IMR-90 (cell line): ENCODE measurements around the gene CACNA2D3. TPM values are rescaled to one million over a fixed set of nuclear protein-coding genes. Genes with fewer than 3 reads are reported as not detected.

Experiments
- ATAC-seq: fragments of 200-7000 bp; cut with Tn5 transposase; 2 replicates; pipeline ENCODE4 v1.9.1; 2020; ENCODE audit warnings: low read depth, mild to moderate bottlenecking, moderate library complexity
- BruUV-seq: library from RNA; stranded (reverse); fragments of 400-500 nt; replicated peaks from 2 replicates; lab custom pipeline; 2021; lab: Mats Ljungman, UMichigan
- CTCF ChIA-PET: fragments of 300-600 bp; formaldehyde crosslinking; extraction: SDS; loops from one replicate; lab custom pipeline; 2021; ENCODE audit warnings: antibody characterized with exemption; lab: Yijun Ruan, JAX
- POLR2A ChIA-PET: fragments of 300-600 bp; sonication (Branson Sonifier 250); formaldehyde crosslinking; loops from one replicate; lab custom pipeline; 2022; ENCODE audit warnings: antibody characterized with exemption; ENCODE audit not compliant: unreplicated experiment; lab: Charles Lee
- DNase-seq: peaks from one replicate; pipeline ENCODE4 v3.0.0; 2013
- H2AFZ ChIP-seq: replicated peaks from 2 replicates; pipeline ENCODE3; 2013; ENCODE audit warnings: low read length, mild to moderate bottlenecking; ENCODE audit not compliant: poor library complexity
- H2AK5ac ChIP-seq: 2 replicates; pipeline ENCODE4 v1.6.1; 2013; ENCODE audit warnings: low read depth, low read length, inconsistent platforms
- H2AK9ac ChIP-seq: replicated peaks from 2 replicates; pipeline ENCODE3; 2013; ENCODE audit warnings: mild to moderate bottlenecking, low read depth, low read length, moderate library complexity; ENCODE audit not compliant: poor library complexity
- H2BK120ac ChIP-seq: 2 replicates; pipeline ENCODE4 v1.6.1; 2013; ENCODE audit warnings: low read depth, low read length, inconsistent platforms
- H2BK15ac ChIP-seq: 3 replicates; pipeline ENCODE4 v1.6.1; 2013; ENCODE audit warnings: low read depth, low read length, inconsistent platforms
- H2BK20ac ChIP-seq: 2 replicates; pipeline ENCODE4 v1.6.1; 2013; ENCODE audit warnings: low read depth, mild to moderate bottlenecking, inconsistent platforms, low read length, moderate library complexity
- H2BK5ac ChIP-seq: 2 replicates; pipeline ENCODE4 v1.6.1; 2013; ENCODE audit warnings: mild to moderate bottlenecking, low read depth, low read length, inconsistent platforms; ENCODE audit not compliant: poor library complexity, severe bottlenecking
- H3K14ac ChIP-seq: replicated peaks from 2 replicates; pipeline ENCODE4 v1.6.1; 2013; ENCODE audit warnings: low read depth, low read length, inconsistent platforms
- H3K18ac ChIP-seq: 2 replicates; pipeline ENCODE4 v1.6.1; 2013; ENCODE audit warnings: low read depth, low read length, control low read depth
- H3K23ac ChIP-seq: 2 replicates; pipeline ENCODE4 v1.6.1; 2013; ENCODE audit warnings: low read depth, low read length, inconsistent platforms
- H3K27ac ChIP-seq: 2 replicates; pipeline ENCODE4 v1.5.1; 2013; ENCODE audit warnings: mild to moderate bottlenecking, control low read depth, low read length; ENCODE audit not compliant: insufficient read depth
- H3K27me3 ChIP-seq: 2 replicates; pipeline ENCODE4 v1.6.1; 2013; ENCODE audit warnings: low read length; ENCODE audit not compliant: control insufficient read depth, insufficient read depth
- H3K36me3 ChIP-seq: 2 replicates; pipeline ENCODE4 v1.6.1; 2013; ENCODE audit warnings: low read length, mixed read lengths; ENCODE audit not compliant: control insufficient read depth, insufficient read depth
- H3K4ac ChIP-seq: 2 replicates; pipeline ENCODE4 v1.6.1; 2013; ENCODE audit warnings: low read depth, low read length, inconsistent platforms
- H3K4me1 ChIP-seq: 2 replicates; pipeline ENCODE4 v1.6.1; 2013; ENCODE audit warnings: low read length, mixed read lengths; ENCODE audit not compliant: control insufficient read depth, insufficient read depth
- H3K4me2 ChIP-seq: 2 replicates; pipeline ENCODE4 v1.6.1; 2013; ENCODE audit warnings: low read depth, mild to moderate bottlenecking, control low read depth, low read length, moderate library complexity
- H3K4me3 ChIP-seq: 2 replicates; pipeline ENCODE4 v1.5.1; 2013; ENCODE audit warnings: low read depth, mild to moderate bottlenecking, control low read depth, low read length, moderate library complexity; ENCODE audit not compliant: insufficient read depth
- H3K56ac ChIP-seq: 2 replicates; pipeline ENCODE4 v1.6.1; 2013; ENCODE audit warnings: low read length, inconsistent platforms; ENCODE audit not compliant: insufficient read depth; ENCODE audit errors: extremely low read depth
- H3K79me1 ChIP-seq, 2 experiments: 2 replicates each; pipeline ENCODE4 v1.6.1; 2013; ENCODE audit warnings: low read length in 2 of 2, inconsistent platforms in 1 of 2, low read depth in 1 of 2
- H3K9ac ChIP-seq: 2 replicates; pipeline ENCODE4 v1.6.1; 2013; ENCODE audit warnings: low read depth, low read length, control low read depth
- H3K9me1 ChIP-seq: 2 replicates; pipeline ENCODE4 v1.6.1; 2013; ENCODE audit warnings: low read length, inconsistent platforms; ENCODE audit not compliant: insufficient read depth
- H3K9me3 ChIP-seq: 2 replicates; pipeline ENCODE4 v1.6.1; 2013; ENCODE audit warnings: low read length; ENCODE audit not compliant: control insufficient read depth, insufficient read depth
- H4K20me1 ChIP-seq: 2 replicates; pipeline ENCODE4 v1.6.1; 2013; ENCODE audit warnings: low read length, inconsistent platforms; ENCODE audit not compliant: insufficient read depth
- H4K5ac ChIP-seq: 2 replicates; pipeline ENCODE4 v1.6.1; 2013; ENCODE audit warnings: mild to moderate bottlenecking, low read depth, low read length, control low read depth
- H4K8ac ChIP-seq, 2 experiments: 2 replicates each; pipeline ENCODE4 v1.6.1; 2013; ENCODE audit warnings: low read depth in 2 of 2, low read length in 2 of 2, control low read depth in 1 of 2, inconsistent platforms in 1 of 2
- H4K91ac ChIP-seq: 2 replicates; pipeline ENCODE4 v1.6.1; 2013; ENCODE audit warnings: low read depth, low read length, inconsistent platforms; ENCODE audit not compliant: insufficient read depth
- BHLHE40 ChIP-seq: fragments of 150-350 bp; IDR thresholded peaks from 2 replicates; pipeline ENCODE4 v1.6.1; 2016; ENCODE audit warnings: mild to moderate bottlenecking, low read depth, low read length
- CEBPB ChIP-seq: IDR thresholded peaks from 2 replicates; pipeline ENCODE4 v1.6.1; 2012; ENCODE audit warnings: low read depth, low read length, improper control_type of control experiment
- CHD1 ChIP-seq: IDR thresholded peaks from 2 replicates; pipeline ENCODE4 v1.6.1; 2012; ENCODE audit warnings: low read depth, low read length, improper control_type of control experiment
- ELK1 ChIP-seq: fragments of 150-350 bp; IDR thresholded peaks from 2 replicates; pipeline ENCODE4 v1.6.1; 2016; ENCODE audit warnings: low read depth, mild to moderate bottlenecking, low read length, moderate library complexity, borderline replicate concordance
- FOS ChIP-seq: fragments of 150-350 bp; IDR thresholded peaks from 2 replicates; pipeline ENCODE4 v1.6.1; 2016; ENCODE audit warnings: low read depth, low read length
- MAFK ChIP-seq: IDR thresholded peaks from 2 replicates; pipeline ENCODE4 v1.6.1; 2012; ENCODE audit warnings: low read depth, low read length, improper control_type of control experiment
- MXI1 ChIP-seq: IDR thresholded peaks from 2 replicates; pipeline ENCODE4 v1.6.1; 2012; ENCODE audit warnings: low read depth, mild to moderate bottlenecking, low read length, moderate library complexity, borderline replicate concordance
- NFE2L2 ChIP-seq: fragments of 150-350 bp; IDR thresholded peaks from 2 replicates; pipeline ENCODE4 v1.6.1; 2016; ENCODE audit warnings: low read depth, mild to moderate bottlenecking, low read length
- POLR2A ChIP-seq: IDR thresholded peaks from 2 replicates; pipeline ENCODE4 v1.6.1; 2012; ENCODE audit warnings: mild to moderate bottlenecking, low read depth, low read length
- RCOR1 ChIP-seq: IDR thresholded peaks from 2 replicates; pipeline ENCODE4 v1.6.1; 2012; ENCODE audit warnings: mild to moderate bottlenecking, low read length, improper control_type of control experiment; ENCODE audit not compliant: insufficient replicate concordance
- RFX5 ChIP-seq: IDR thresholded peaks from 2 replicates; pipeline ENCODE4 v1.8.0; 2012; ENCODE audit warnings: low read depth, mild to moderate bottlenecking, low read length, moderate library complexity
- SMC3 ChIP-seq: fragments of 150-350 bp; IDR thresholded peaks from 2 replicates; pipeline ENCODE4 v1.6.1; 2016; ENCODE audit warnings: low read depth, mild to moderate bottlenecking, antibody characterized with exemption, low read length, moderate library complexity
- USF2 ChIP-seq: fragments of 150-350 bp; IDR thresholded peaks from 2 replicates; pipeline ENCODE4 v1.6.1; 2017; ENCODE audit warnings: mild to moderate bottlenecking, antibody characterized with exemption, low read length, low read depth
- WGBS, 2 experiments: methylation state at CpG; one replicate each; pipeline versions ENCODE4 v1.1.5 to v1.1.7; 2013; ENCODE audit warnings: missing lambda C conversion rate in 2 of 2; ENCODE audit not compliant: insufficient read length in 1 of 2; ENCODE audit errors: extremely low coverage in 2 of 2; 5-methylcytosine and 5-hydroxymethylcytosine counted together
- dilution Hi-C: fragments of 300-500 bp; cut with HindIII; formaldehyde crosslinking; loops from one replicate; pipeline ENCODE4 v1.14.3; 2018; ENCODE audit warnings: low sequenced_read_pairs; ENCODE audit not compliant: unreplicated experiment
- in situ Hi-C: fragments of 300-500 bp; cut with MboI; formaldehyde crosslinking; loops from 3 replicates; pipeline ENCODE4 v1.14.3; 2019; ENCODE audit warnings: low sequenced_read_pairs, inconsistent platforms, mixed read lengths
- intact Hi-C: fragments of 100-400 bp; cut with micrococcal nuclease; formaldehyde crosslinking; loops from 2 replicates; pipeline ENCODE4 v1.10.0; 2022
- polyA plus RNA-seq, 3 experiments: library from polyadenylated mRNA; depleted of rRNA; stranded (reverse); fragments of >200 nt; gene quantifications; 2 replicates each; pipeline ENCODE4 v1.2.3, GENCODE V29; 2012; ENCODE audit warnings: low replicate concordance in 1 of 3
- total RNA-seq: library from RNA; depleted of rRNA; stranded (reverse); fragments of >200 nt; gene quantifications from 2 replicates; pipeline ENCODE4 v1.2.3, GENCODE V29; 2012

The CACNA2D3 gene
- total and polyA plus RNA-seq, 2 of the 4 experiments (the other 2 are of a cell fraction), result 0.36 to 0.41 TPM

- Histone ChIP-seq H3K27ac (no peak overlapping the region), H2BK20ac (peak overlapping the region; percentile 74), H3K9me3 (no peaks in the 10 kb centered on the region), H3K9ac (no peak overlapping the region), H2BK15ac (peak overlapping the region; percentile 39; the same call in 1 of the 3 replicates), H3K27me3 (no peaks in the 10 kb centered on the region), H3K79me1 (no peaks in the 10 kb centered on the region), H4K8ac (peak overlapping the region in 1 of 2 experiments; percentile 52; a peak in 1 of 4 replicates), H3K14ac (peak overlapping the region; percentile 45), H2AK5ac (peak overlapping the region; percentile 56), H3K36me3 (no peaks in the 10 kb centered on the region), H2AFZ (peak overlapping the region; percentile 24), H3K4me3 (no peak overlapping the region), H3K56ac (no peak overlapping the region), H2BK5ac (no peak overlapping the region), H3K4me1 (peaks cover 2% of the 10 kb centered on the region; the same call in 1 of the 2 replicates), H3K18ac (peak overlapping the region; percentile 76), H2AK9ac (peak overlapping the region; percentile 12), H4K20me1 (no peaks in the 10 kb centered on the region), H4K91ac (no peak overlapping the region), H3K9me1 (no peaks in the 10 kb centered on the region), H3K23ac (no peak overlapping the region), H4K5ac (peak overlapping the region; percentile 60; the same call in 1 of the 2 replicates), H2BK120ac (peak overlapping the region; percentile 60; the same call in 1 of the 2 replicates), H3K4ac (peak overlapping the region; percentile 75), H3K4me2 (no peak overlapping the region)
- no TSS peak for BruUV-seq
- ChIA-PET POLR2A (no interaction called here), CTCF (no interaction called here)
- TF ChIP-seq FOS (0 out of 2 replicates have a peak, but pooled peaks have one; percentile 8), BHLHE40 (peak; percentile 67), MXI1 (no peak), MAFK (no peak), RFX5 (no peak), ELK1 (no peak), CHD1 (no peak), CEBPB (no peak), SMC3 (no peak), NFE2L2 (no peak), POLR2A (no peak), RCOR1 (no peak), USF2 (no peak)
- in situ Hi-C loops, result no loop called here
- intact Hi-C loops, result no loop called here
- WGBS, 2 experiments, result 100% methylated on average over 2 of the region's 6 CpGs; no CpG with 5 or more reads in 1 of the 2 experiments
- ATAC-seq (no peak; the same call in 1 of the 2 replicates), DNase-seq (peak; percentile 67)
- dilution Hi-C loops, result no loop called here
Observed at GRCh38 chr3:55075846-55076245, 953.5 kb downstream of the CACNA2D3 start.
